Activated naive CD8-positive, alpha-beta T cell treated with anti-CD3 and anti-CD28 coated beads, Interleukin-2, amount 50 U/mL, for 24 hours (primary cell): ENCODE results near the gene WDPCP.
A peak's percentile ranks its signal among the peaks of the same experiment; 100 is the strongest.
"Not testable (repeated sequence)": the region's sequence is repeated elsewhere in the genome, so short reads cannot be mapped to it uniquely, and the experiment has no call there.

Experiments
- ATAC-seq: fragments of 150-1000 bp; cut with Tn5 transposase; one replicate; pipeline ENCODE4 v1.10.0; 2021
- DNase-seq: peaks from one replicate; pipeline ENCODE4 v3.0.0; 2021
- H3K27ac Mint-ChIP-seq: one replicate; pipeline ENCODE4 v1.8.0; 2021; ENCODE audit warnings: mild to moderate bottlenecking, mixed read lengths
- H3K27me3 Mint-ChIP-seq: one replicate; pipeline ENCODE4 v1.8.0; 2021; ENCODE audit warnings: mixed read lengths
- H3K36me3 Mint-ChIP-seq: one replicate; pipeline ENCODE4 v1.8.0; 2021; ENCODE audit warnings: low read depth, mixed read lengths
- H3K4me1 Mint-ChIP-seq: one replicate; pipeline ENCODE4 v1.8.0; 2021; ENCODE audit warnings: mixed read lengths
- H3K4me3 Mint-ChIP-seq: one replicate; pipeline ENCODE4 v1.8.0; 2021; ENCODE audit warnings: mild to moderate bottlenecking, moderate library complexity, mixed read lengths
- H3K9me3 Mint-ChIP-seq: one replicate; pipeline ENCODE4 v1.8.0; 2021; ENCODE audit warnings: mixed read lengths

WDPCP gene

DNA sequence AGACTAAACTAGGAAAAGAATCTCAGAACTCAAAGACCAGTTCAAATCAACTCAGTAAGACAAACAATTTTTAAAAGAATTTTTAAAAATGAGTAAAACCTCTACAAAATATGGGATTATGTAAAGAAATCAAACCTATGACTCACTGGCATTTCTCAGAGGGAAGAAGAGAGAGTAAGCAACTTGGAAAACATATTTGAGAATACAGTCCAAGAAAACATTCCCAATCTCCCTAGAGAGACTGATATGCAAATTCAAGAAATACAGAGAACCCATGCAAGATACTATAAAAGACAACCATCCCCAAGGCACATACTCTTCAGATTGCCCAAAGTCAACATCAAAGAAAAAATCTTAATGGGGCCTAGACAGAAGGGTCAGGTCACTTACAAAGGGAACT is 162.7 kb downstream of the WDPCP start:
- H3K4me1 Mint-ChIP-seq, result no peaks in the 10 kb centered on the region
- no peak overlapping the region for H3K27ac Mint-ChIP-seq
- H3K27me3 Mint-ChIP-seq, result no peaks in the 10 kb centered on the region
- ATAC-seq, result no peak
- peaks cover 33% of the 10 kb centered on the region for H3K36me3 Mint-ChIP-seq
- H3K4me3 Mint-ChIP-seq, result no peak overlapping the region
- DNase-seq, result no peak
- H3K9me3 Mint-ChIP-seq, result peaks cover 18% of the 10 kb centered on the region

DNA sequence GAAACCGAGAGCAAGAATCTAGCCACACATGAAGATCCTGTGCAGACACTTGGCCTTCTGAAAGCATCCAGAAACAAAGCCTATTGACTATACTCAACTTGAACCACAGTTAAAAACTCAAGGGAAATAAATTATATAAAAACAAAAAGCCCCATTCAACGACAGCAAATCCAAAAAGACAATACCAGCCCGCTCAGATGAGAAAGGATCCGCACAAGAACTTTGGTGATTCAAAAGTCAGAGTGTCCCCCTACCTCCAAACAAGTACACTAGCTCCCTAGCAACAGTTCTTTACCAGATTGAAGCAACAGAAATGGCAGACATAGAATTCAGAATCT is 163.2 kb downstream of the WDPCP start:
- peaks cover 17% of the 10 kb centered on the region for H3K9me3 Mint-ChIP-seq
- H3K27me3 Mint-ChIP-seq, result no peaks in the 10 kb centered on the region
- DNase-seq (no peak), ATAC-seq (no peak)
- H3K27ac Mint-ChIP-seq, result no peak overlapping the region
- no peaks in the 10 kb centered on the region for H3K4me1 Mint-ChIP-seq
- peaks cover 33% of the 10 kb centered on the region for H3K36me3 Mint-ChIP-seq
- H3K4me3 Mint-ChIP-seq, result no peak overlapping the region

DNA sequence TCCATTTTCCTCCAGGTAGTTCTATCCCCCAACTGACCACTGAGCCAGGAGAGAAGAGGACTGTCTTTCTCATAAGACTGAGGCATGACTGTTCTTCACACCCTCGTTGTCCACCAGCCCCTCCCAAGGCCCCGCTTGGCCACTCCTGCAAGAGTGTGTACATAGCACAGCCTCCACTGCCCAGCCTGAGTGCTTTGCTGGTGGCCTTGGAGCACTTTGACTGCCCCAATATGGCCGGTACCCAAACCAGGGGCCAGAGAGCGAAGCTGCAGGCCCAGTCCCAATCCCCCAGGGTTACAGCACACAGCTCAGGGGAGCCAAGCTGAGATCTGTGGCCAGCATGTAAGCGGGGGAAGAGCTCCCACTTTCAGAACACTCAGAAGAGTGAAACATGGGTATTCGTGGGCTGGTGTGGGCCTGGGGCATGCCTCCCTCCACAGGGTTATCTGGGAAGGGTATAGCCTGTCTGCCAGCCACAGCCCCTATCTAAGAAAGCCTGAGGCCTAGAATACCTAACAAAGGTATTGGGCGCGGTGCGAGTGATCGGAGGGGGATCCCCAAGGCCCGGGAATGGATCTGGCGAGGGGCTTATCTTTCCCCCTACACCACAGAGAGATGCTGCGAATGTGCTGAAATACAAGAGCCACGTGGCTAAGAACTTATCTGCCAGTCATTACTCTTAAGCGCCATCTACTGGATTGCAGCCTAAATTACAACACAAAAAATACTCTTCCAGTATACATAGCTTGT is 163.8 kb downstream of the WDPCP start:
- DNase-seq (no peak), ATAC-seq (peak; percentile 36)
- no peaks in the 10 kb centered on the region for H3K27me3 Mint-ChIP-seq
- peaks cover 13% of the 10 kb centered on the region for H3K9me3 Mint-ChIP-seq
- H3K36me3 Mint-ChIP-seq, result peaks cover 30% of the 10 kb centered on the region
- H3K27ac Mint-ChIP-seq, result no peak overlapping the region
- no peaks in the 10 kb centered on the region for H3K4me1 Mint-ChIP-seq
- H3K4me3 Mint-ChIP-seq, result no peak overlapping the region

DNA sequence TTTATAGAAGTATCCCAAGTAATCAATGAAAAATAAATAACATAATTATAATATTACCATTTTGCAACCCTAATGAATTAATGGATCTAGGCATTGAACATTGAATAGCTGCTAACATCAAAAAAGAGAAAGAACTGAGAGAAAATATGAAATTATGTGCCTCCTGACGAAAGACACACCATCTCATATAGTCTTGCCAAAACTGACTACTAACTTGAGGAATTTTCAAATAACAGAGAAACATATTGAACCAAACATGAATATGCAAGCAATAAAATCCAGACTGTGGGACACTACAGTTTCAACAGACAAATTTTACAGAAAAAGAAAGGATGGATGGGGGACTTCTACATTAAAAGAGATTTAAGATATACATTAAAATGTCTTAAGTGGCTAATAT is 165.7 kb downstream of the WDPCP start:
- no peaks in the 10 kb centered on the region for H3K27me3 Mint-ChIP-seq
- H3K4me1 Mint-ChIP-seq, result no peaks in the 10 kb centered on the region
- ATAC-seq (no peak), DNase-seq (no peak)
- peaks cover 14% of the 10 kb centered on the region for H3K36me3 Mint-ChIP-seq
- no peak overlapping the region for H3K27ac Mint-ChIP-seq
- peaks cover 1% of the 10 kb centered on the region for H3K9me3 Mint-ChIP-seq
- H3K4me3 Mint-ChIP-seq, result no peak overlapping the region

DNA sequence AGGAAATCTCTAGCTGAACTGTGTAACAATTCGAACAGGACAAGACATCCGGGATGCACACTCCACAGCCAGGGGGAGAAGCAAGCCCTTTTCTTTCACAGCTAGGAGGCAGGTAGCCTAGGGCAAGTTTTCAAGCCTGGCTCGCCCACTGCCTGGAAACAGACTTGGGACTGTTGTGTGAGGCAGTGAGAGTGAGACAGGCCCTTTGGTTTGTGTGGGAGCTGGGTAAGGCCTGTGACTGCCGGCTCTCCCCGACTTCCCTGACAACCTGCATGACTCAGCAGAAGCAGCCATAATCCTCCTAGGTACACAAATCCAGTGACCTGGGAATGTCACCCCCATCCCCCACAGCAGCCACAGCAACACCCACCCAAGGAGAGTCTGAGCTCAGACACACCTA is 179.7 kb downstream of the WDPCP start:
- ATAC-seq (no peak), DNase-seq (no peak)
- Mint-ChIP-seq H3K27me3 (no peaks in the 10 kb centered on the region), H3K27ac (no peak overlapping the region), H3K9me3 (no peaks in the 10 kb centered on the region), H3K4me1 (no peaks in the 10 kb centered on the region), H3K4me3 (no peak overlapping the region), H3K36me3 (peaks cover 8% of the 10 kb centered on the region)

DNA sequence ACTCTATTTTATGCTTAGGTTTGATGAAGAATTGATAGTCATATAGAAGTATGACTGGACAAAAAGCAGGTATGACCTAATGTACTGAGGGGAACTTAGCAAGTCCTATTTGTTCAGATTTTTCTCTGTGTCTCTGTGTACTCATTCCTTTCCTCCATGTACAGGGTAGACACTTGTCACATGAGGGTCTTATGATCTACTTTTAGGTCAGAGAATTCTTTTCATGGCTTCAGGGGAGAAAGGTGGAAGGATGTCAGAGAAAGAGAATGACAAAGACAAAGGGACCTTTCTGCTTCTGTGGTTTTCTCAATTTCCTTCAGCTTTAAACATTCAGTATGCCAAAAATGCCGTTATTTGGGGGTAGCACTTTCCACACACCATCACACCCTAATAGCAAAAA is 181.6 kb downstream of the WDPCP start:
- ATAC-seq (no peak), DNase-seq (no peak)
- Mint-ChIP-seq H3K4me3 (no peak overlapping the region), H3K36me3 (peaks cover 14% of the 10 kb centered on the region), H3K27ac (no peak overlapping the region), H3K4me1 (no peaks in the 10 kb centered on the region), H3K9me3 (no peaks in the 10 kb centered on the region), H3K27me3 (no peaks in the 10 kb centered on the region)

DNA sequence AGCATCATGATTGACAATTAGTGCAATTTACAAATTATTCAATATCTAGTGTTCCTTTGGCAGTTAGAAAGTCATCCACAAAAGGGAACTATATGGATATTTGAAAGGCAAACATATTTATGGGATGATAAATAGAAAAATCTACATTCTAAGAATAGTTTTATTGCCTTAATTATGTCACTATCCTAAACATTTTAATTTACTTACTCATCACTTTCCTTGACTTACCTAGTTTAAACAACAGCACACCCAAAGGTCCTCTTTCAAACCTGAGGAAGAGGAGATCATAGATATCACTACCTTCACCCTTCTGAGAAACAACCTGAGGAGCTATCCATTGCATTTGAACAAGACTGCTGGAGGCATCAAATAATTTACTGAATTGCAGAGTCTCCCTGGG is 184.5 kb downstream of the WDPCP start:
- H3K4me3 Mint-ChIP-seq, result no peak overlapping the region
- DNase-seq (no peak), ATAC-seq (no peak)
- H3K27me3 Mint-ChIP-seq, result no peaks in the 10 kb centered on the region
- no peaks in the 10 kb centered on the region for H3K4me1 Mint-ChIP-seq
- no peak overlapping the region for H3K27ac Mint-ChIP-seq
- peaks cover 15% of the 10 kb centered on the region for H3K36me3 Mint-ChIP-seq
- no peaks in the 10 kb centered on the region for H3K9me3 Mint-ChIP-seq

DNA sequence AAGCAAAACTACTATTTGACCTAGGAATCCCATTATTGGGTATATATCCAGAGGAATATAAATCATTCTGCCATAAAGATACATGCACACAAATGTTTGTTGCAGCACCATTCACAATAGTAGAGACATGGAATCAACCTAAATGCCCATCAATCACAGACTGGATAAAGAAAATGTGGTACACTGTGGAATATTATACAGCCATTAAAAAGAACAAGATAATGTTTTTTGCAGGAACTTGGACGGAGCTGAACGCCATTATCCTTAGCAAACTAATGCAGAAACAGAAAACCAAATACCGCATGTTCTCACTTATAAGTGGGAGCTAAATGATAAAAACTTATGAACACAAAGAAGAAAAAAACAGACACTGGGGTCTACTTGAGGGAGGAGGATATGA is 185.4 kb downstream of the WDPCP start:
- ATAC-seq, H3K4me3 Mint-ChIP-seq: not testable (repeated sequence)

DNA sequence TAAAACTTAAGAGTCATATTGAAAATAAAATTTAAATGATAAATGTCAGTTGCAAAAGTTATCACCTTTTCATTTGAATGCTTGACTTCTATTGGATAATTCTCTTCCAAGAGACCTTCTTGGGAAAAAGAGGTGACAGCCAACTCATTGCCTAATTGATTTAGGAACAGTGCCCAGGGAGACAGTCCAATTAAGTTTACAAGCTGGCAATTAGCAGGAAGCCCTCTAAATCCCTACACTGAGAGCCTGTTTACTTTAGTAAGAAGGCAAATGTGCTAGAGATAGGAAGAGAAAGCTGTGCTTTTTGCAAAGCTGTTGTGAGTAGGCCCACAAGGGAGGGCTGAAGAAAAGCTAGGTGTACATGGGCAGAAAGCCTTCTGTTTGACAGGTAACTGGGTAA is 189.1 kb downstream of the WDPCP start:
- Mint-ChIP-seq H3K4me1 (no peaks in the 10 kb centered on the region), H3K9me3 (no peaks in the 10 kb centered on the region), H3K36me3 (peaks cover 28% of the 10 kb centered on the region), H3K4me3 (no peak overlapping the region), H3K27ac (no peak overlapping the region), H3K27me3 (no peaks in the 10 kb centered on the region)
- no peak for DNase-seq
- no peak for ATAC-seq

More for the DNA sequence above, 185.4 kb downstream of the WDPCP start:
- H3K9me3 Mint-ChIP-seq, H3K27ac Mint-ChIP-seq, H3K27me3 Mint-ChIP-seq, DNase-seq, H3K4me1 Mint-ChIP-seq: not testable (repeated sequence)
- peaks cover 15% of the 10 kb centered on the region for H3K36me3 Mint-ChIP-seq

DNA sequence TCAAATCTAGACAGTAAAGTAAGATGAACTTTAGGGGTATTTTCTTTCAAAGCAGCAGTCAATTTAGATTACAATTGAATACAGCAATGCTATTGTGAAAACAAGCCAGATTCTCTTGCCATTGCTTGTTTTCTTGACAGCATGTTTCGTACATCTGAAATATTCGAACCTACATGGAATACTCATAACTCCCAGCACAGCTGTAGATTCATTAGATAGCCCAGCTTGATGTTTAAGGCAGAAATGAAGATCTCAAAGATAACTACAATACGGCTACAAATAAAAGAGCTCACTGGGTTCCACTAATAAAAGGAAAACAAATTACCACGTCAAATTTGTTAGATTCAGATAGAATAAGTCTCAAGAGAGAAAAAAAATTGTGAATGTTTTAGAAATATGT is 208.8 kb downstream of the WDPCP start:
- Mint-ChIP-seq H3K9me3 (no peaks in the 10 kb centered on the region), H3K4me1 (no peaks in the 10 kb centered on the region), H3K4me3 (no peak overlapping the region), H3K27ac (no peak overlapping the region), H3K27me3 (no peaks in the 10 kb centered on the region), H3K36me3 (peaks cover 21% of the 10 kb centered on the region)
- ATAC-seq, result no peak
- DNase-seq, result no peak

DNA sequence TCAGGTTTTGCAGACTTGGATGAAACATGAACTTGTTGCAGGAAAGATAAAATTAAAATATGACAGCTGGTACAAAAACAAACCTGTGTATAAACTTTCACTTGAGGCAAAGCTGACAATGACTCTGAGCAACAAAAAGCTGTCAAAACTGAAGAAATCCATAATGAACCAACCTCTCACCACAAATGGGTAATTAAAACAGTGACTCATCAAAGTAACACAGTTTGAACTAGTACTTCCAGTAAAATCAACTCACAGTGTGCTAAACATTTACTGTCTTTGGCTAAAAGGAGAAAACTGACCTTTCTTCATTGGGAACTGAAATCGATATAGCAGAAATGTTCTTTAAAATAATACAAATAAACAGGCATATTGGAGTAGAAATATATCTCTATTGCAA is 209.7 kb downstream of the WDPCP start:
- Mint-ChIP-seq H3K4me1 (no peaks in the 10 kb centered on the region), H3K4me3 (no peak overlapping the region), H3K27me3 (no peaks in the 10 kb centered on the region), H3K9me3 (peaks cover 4% of the 10 kb centered on the region), H3K27ac (no peak overlapping the region), H3K36me3 (peaks cover 23% of the 10 kb centered on the region)
- no peak for DNase-seq
- no peak for ATAC-seq

DNA sequence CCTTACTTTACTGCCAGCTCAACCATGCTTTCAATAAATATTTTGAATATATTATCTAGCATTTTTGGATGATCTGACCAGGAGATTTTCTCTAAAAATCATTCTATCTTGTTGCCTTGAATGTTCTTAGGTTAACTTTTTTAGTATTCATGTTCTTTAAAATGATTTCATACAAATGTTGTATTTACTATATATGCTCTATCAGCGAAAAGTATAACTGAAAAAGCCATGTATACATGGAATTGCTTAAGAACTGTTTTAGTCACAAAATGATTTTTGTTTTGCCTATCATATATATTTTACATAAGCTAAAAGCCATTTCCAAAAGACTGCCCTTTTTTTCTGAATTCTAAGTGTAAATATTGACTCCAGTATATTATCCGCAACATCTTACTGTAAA is 213.9 kb downstream of the WDPCP start:
- Mint-ChIP-seq H3K36me3 (peaks cover 20% of the 10 kb centered on the region), H3K9me3 (peaks cover 22% of the 10 kb centered on the region), H3K27me3 (no peaks in the 10 kb centered on the region), H3K27ac (no peak overlapping the region), H3K4me3 (no peak overlapping the region), H3K4me1 (no peaks in the 10 kb centered on the region)
- ATAC-seq (no peak), DNase-seq (no peak)

DNA sequence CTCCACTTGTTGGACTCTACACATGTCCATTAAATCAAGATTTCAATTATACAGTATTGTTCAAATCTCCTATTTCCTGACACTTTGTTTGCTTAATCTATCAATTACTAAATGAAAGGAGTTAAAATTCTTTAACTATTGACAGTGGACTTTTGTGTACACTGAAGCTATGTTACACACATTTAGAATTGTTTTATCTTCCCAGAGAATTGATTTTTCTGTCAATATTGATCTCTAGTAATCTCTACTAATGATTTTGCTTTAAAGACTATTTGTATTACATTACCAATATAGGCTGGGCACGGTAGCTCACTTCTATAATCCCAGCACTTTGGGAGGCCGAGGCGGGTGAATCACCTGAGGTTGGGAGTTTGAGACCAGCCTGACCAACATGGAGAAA is 215.7 kb downstream of the WDPCP start:
- Mint-ChIP-seq H3K27ac (no peak overlapping the region), H3K9me3 (peaks cover 22% of the 10 kb centered on the region), H3K36me3 (peaks cover 25% of the 10 kb centered on the region), H3K27me3 (no peaks in the 10 kb centered on the region), H3K4me1 (no peaks in the 10 kb centered on the region), H3K4me3 (no peak overlapping the region)
- no peak for DNase-seq
- ATAC-seq, result no peak

DNA sequence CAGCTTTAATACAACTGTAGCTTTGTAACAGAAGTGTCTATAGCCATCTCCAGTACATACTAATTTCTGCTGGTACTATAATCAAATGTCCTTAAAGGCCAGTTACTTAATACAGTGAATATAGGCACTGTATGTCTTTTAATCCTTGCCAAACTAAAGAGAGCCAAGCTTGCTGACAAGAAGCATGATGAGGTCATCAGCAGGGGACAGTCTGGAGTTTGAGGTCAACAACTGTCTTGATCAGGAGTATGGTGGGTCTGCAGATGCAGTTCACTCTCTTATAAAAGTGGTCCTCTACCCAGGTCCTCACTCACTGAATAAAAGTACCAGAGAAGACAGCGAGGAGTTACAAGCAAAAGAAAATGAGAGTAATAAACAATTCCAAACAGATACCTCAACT is 219.1 kb downstream of the WDPCP start:
- Mint-ChIP-seq H3K9me3 (peaks cover 22% of the 10 kb centered on the region), H3K4me1 (no peaks in the 10 kb centered on the region), H3K27ac (no peak overlapping the region), H3K36me3 (peaks cover 23% of the 10 kb centered on the region), H3K4me3 (no peak overlapping the region), H3K27me3 (no peaks in the 10 kb centered on the region)
- no peak for DNase-seq
- no peak for ATAC-seq

DNA sequence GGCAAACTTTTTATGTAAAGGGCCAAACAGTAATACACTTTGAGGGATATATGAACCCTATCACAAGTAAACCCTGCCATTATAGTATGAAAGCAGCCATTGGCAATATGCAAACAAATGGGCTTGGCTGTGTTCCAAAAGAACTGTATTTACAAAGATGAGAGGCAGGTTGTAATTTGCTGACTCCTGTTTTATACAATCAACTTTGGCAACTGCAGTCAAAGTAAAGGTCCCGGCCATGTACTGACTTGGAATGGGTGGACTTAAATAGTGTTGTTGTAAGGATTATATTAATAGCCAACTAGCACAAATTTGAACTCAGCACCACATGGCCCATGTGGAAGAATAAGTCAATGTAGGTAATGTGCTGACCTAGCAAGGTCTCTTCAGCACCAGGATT is 223.4 kb downstream of the WDPCP start:
- Mint-ChIP-seq H3K36me3 (peaks cover 6% of the 10 kb centered on the region), H3K27ac (no peak overlapping the region), H3K9me3 (no peaks in the 10 kb centered on the region), H3K27me3 (no peaks in the 10 kb centered on the region), H3K4me1 (no peaks in the 10 kb centered on the region), H3K4me3 (no peak overlapping the region)
- ATAC-seq, result no peak
- DNase-seq, result no peak

DNA sequence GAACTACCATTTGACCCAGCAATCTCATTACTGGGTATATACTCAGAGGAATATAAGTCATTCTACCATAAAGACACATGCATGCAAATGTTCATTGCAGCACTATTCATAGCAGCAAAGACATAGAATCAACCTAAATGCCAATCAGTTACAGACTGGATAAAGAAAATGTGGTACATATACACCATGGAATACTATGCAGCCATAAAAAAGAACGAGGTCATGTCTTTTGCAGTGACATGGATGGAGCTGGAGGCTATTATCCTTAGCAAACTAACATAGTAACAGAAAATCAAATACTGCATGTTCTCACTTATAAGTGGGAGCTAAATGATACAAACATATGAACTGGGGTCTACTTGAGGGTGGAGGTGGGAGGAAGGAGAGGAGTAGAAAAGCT is 230.6 kb downstream of the WDPCP start:
- not testable (repeated sequence) for ATAC-seq, H3K4me1 Mint-ChIP-seq, H3K4me3 Mint-ChIP-seq, H3K27me3 Mint-ChIP-seq, H3K27ac Mint-ChIP-seq, DNase-seq
- Mint-ChIP-seq H3K9me3 (peaks cover 26% of the 10 kb centered on the region), H3K36me3 (peaks cover 27% of the 10 kb centered on the region)
